Measurements from ENCODE around the gene SPTLC1.

DNA sequence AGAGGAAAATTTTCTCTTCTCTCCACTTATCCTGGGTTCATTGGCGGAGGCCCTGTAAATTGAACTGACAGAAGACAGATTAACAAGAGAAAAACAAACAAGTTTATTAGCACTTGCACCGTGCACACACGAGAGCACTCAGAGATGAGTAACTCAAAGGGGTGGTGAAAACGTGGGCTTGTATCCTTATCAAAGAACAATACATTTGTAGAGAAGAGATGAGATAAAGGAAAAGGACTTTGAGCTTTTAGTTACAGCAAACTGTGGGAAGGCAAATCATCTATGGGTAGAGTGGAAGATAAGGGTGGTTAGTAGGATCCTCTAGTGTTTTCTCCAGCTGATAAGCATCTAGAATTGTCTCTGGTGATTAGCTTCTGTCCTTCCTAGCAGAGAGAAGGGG is 120.8 kb downstream of the SPTLC1 start:
- TF ChIP-seq, protein P1, sequence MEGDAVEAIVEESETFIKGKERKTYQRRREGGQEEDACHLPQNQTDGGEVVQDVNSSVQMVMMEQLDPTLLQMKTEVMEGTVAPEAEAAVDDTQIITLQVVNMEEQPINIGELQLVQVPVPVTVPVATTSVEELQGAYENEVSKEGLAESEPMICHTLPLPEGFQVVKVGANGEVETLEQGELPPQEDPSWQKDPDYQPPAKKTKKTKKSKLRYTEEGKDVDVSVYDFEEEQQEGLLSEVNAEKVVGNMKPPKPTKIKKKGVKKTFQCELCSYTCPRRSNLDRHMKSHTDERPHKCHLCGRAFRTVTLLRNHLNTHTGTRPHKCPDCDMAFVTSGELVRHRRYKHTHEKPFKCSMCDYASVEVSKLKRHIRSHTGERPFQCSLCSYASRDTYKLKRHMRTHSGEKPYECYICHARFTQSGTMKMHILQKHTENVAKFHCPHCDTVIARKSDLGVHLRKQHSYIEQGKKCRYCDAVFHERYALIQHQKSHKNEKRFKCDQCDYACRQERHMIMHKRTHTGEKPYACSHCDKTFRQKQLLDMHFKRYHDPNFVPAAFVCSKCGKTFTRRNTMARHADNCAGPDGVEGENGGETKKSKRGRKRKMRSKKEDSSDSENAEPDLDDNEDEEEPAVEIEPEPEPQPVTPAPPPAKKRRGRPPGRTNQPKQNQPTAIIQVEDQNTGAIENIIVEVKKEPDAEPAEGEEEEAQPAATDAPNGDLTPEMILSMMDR (IDR thresholded peaks at IDR 0.05): no peak
- no peak for TF ChIP-seq POLR2A (IDR thresholded peaks at IDR 0.05)
